Skeletal muscle tissue (tissue), 4 donors: ENCODE results near the gene ADGRB2. TPM values are rescaled to one million over a fixed set of nuclear protein-coding genes. Genes with fewer than 3 reads are reported as not detected.

Source experiments
- H3K27ac ChIP-seq: one replicate; pipeline ENCODE4 v1.7.0; 2013; ENCODE audit warnings: mild to moderate bottlenecking, low read depth, low read length, inconsistent platforms
- H3K27me3 ChIP-seq, 3 donors: one replicate each; pipeline ENCODE4 v1.7.0; 2013; ENCODE audit warnings: low read length in 3 of 3; ENCODE audit not compliant: control insufficient read depth in 3 of 3, insufficient read depth in 3 of 3
- H3K36me3 ChIP-seq, 3 donors: one replicate each; pipeline ENCODE4 v1.7.0; 2013; ENCODE audit warnings: low read length in 3 of 3; ENCODE audit not compliant: control insufficient read depth in 3 of 3, insufficient read depth in 3 of 3
- H3K4me1 ChIP-seq, 3 donors: one replicate each; pipeline ENCODE4 v1.7.0; 2013; ENCODE audit warnings: low read length in 3 of 3, mild to moderate bottlenecking in 3 of 3; ENCODE audit not compliant: control insufficient read depth in 3 of 3, insufficient read depth in 3 of 3
- H3K4me3 ChIP-seq, 3 donors: one replicate each; pipeline ENCODE4 v1.7.0; 2013; ENCODE audit warnings: low read length in 3 of 3
- H3K9ac ChIP-seq, 3 donors: one replicate each; pipeline ENCODE4 v1.7.0; 2013; ENCODE audit warnings: low read length in 3 of 3, mild to moderate bottlenecking in 3 of 3, moderate library complexity in 2 of 3, low read depth in 1 of 3
- H3K9me3 ChIP-seq, 3 donors: one replicate each; pipeline ENCODE4 v1.7.0; 2013; ENCODE audit warnings: low read length in 3 of 3; ENCODE audit not compliant: control insufficient read depth in 3 of 3
- total RNA-seq: library from RNA; depleted of rRNA; stranded (reverse); fragments of >200 nt; gene quantifications from one replicate; pipeline ENCODE4 v1.2.3, GENCODE V29; 2014
- donor health status: Osteomylitis.

ADGRB2 gene
- total RNA-seq, 1 donor from 2014 or later: 6.3 TPM

GRCh38 chr1:31783846-31784245 is 19.7 kb upstream of the ADGRB2 start:
- Histone ChIP-seq H3K9ac (no peak overlapping the region), H3K27ac (no peak overlapping the region), H3K9me3 (no peaks in the 10 kb centered on the region), H3K4me3 (no peak overlapping the region), H3K36me3 (no peaks in the 10 kb centered on the region), H3K4me1 (peaks cover 6 to 12% (median 6%) of the 10 kb centered on the region in 3 donors), H3K27me3 (no peaks in the 10 kb centered on the region)

GRCh38 chr1:31782421-31783410 is 18.6 kb upstream of the ADGRB2 start:
- H3K27me3 ChIP-seq: peaks cover 0 to 4% (median 3%) of the 10 kb centered on the region in 3 donors
- no peaks in the 10 kb centered on the region for H3K9me3 ChIP-seq
- H3K9ac ChIP-seq: peak overlapping the region in 1 of 3 donors; percentile 8
- H3K27ac ChIP-seq: no peak overlapping the region
- no peak overlapping the region for H3K4me3 ChIP-seq
- H3K36me3 ChIP-seq: no peaks in the 10 kb centered on the region
- peaks cover 0 to 1% (median 0%) of the 10 kb centered on the region in 3 donors for H3K4me1 ChIP-seq

GRCh38 chr1:31781756-31782371 is 17.7 kb upstream of the ADGRB2 start:
- Histone ChIP-seq H3K27ac (no peak overlapping the region), H3K27me3 (peaks cover 0 to 6% (median 4%) of the 10 kb centered on the region in 3 donors), H3K9me3 (no peaks in the 10 kb centered on the region), H3K4me3 (no peak overlapping the region), H3K9ac (no peak overlapping the region), H3K36me3 (no peaks in the 10 kb centered on the region), H3K4me1 (no peaks in the 10 kb centered on the region)

- Histone ChIP-seq H3K9me3 (no peaks in the 10 kb centered on the region), H3K27ac (no peak overlapping the region), H3K4me3 (no peak overlapping the region), H3K36me3 (no peaks in the 10 kb centered on the region), H3K4me1 (no peaks in the 10 kb centered on the region), H3K9ac (no peak overlapping the region), H3K27me3 (peaks cover 0 to 10% (median 9%) of the 10 kb centered on the region in 3 donors)
Measured at GRCh38 chr1:31781138-31781755, 17.1 kb upstream of the ADGRB2 start.

- H3K9me3 ChIP-seq: no peaks in the 10 kb centered on the region
- H3K4me1 ChIP-seq: no peaks in the 10 kb centered on the region
- no peak overlapping the region for H3K27ac ChIP-seq
- no peak overlapping the region for H3K4me3 ChIP-seq
- H3K36me3 ChIP-seq: no peaks in the 10 kb centered on the region
- no peak overlapping the region for H3K9ac ChIP-seq
- H3K27me3 ChIP-seq: peaks cover 2 to 15% (median 10%) of the 10 kb centered on the region in 3 donors
Measured at GRCh38 chr1:31780632-31781031, 16.5 kb upstream of the ADGRB2 start.

- Histone ChIP-seq H3K27me3 (peaks cover 11 to 25% (median 18%) of the 10 kb centered on the region in 3 donors), H3K36me3 (no peaks in the 10 kb centered on the region), H3K27ac (no peak overlapping the region), H3K9ac (no peak overlapping the region), H3K4me3 (no peak overlapping the region), H3K9me3 (no peaks in the 10 kb centered on the region), H3K4me1 (no peaks in the 10 kb centered on the region)
Measured at GRCh38 chr1:31779687-31780086, 15.5 kb upstream of the ADGRB2 start.

GRCh38 chr1:31778763-31779488 is 14.8 kb upstream of the ADGRB2 start:
- Histone ChIP-seq H3K4me1 (no peaks in the 10 kb centered on the region), H3K9me3 (no peaks in the 10 kb centered on the region), H3K36me3 (no peaks in the 10 kb centered on the region), H3K27me3 (peaks cover 19 to 32% (median 26%) of the 10 kb centered on the region in 3 donors), H3K27ac (no peak overlapping the region), H3K4me3 (no peak overlapping the region), H3K9ac (no peak overlapping the region)

- Histone ChIP-seq H3K4me3 (no peak overlapping the region), H3K9me3 (no peaks in the 10 kb centered on the region), H3K9ac (no peak overlapping the region), H3K27ac (no peak overlapping the region), H3K4me1 (peaks cover 4 to 12% (median 12%) of the 10 kb centered on the region in 3 donors), H3K27me3 (peaks cover 40 to 55% (median 49%) of the 10 kb centered on the region in 3 donors), H3K36me3 (no peaks in the 10 kb centered on the region)
Measured at GRCh38 chr1:31776516-31776915, 12.4 kb upstream of the ADGRB2 start.

- H3K27ac ChIP-seq: no peak overlapping the region
- H3K4me3 ChIP-seq: no peak overlapping the region
- peaks cover 4 to 12% (median 12%) of the 10 kb centered on the region in 3 donors for H3K4me1 ChIP-seq
- H3K9ac ChIP-seq: no peak overlapping the region
- H3K9me3 ChIP-seq: no peaks in the 10 kb centered on the region
- H3K27me3 ChIP-seq: peaks cover 40 to 60% (median 50%) of the 10 kb centered on the region in 3 donors
- no peaks in the 10 kb centered on the region for H3K36me3 ChIP-seq
Measured at GRCh38 chr1:31776032-31776431, 11.9 kb upstream of the ADGRB2 start.
